Naive thymus-derived CD8-positive, alpha-beta T cell (primary cell): ENCODE results near the gene TPPP2. TPM values are rescaled to one million over a fixed set of nuclear protein-coding genes. Genes with fewer than 3 reads are reported as not detected.
"Not testable (repeated sequence)": the region's sequence is repeated elsewhere in the genome, so short reads cannot be mapped to it uniquely, and the experiment has no call there.

ENCODE experiments used
- ATAC-seq, 2 donors: fragments of 150-1000 bp; cut with Tn5 transposase in 1 of 2; sonication (Bioruptor Pico), chemical (Tn5 transposase) in 1 of 2; 1 replicate in 1 of 2; 2 replicates in 1 of 2; pipeline ENCODE4 v1.10.0; 2021; ENCODE audit warnings: mild to moderate bottlenecking in 2 of 2, moderate library complexity in 2 of 2
- POLR2A ChIA-PET: fragments of 350-600 bp; sonication (Branson Sonifier 250); formaldehyde crosslinking; loops from one replicate; lab custom pipeline; 2021; ENCODE audit warnings: antibody characterized with exemption; lab: Charles Lee
- DNase-seq, 10 donors: peaks; one replicate each; pipeline versions ENCODE4 v3.0.0 to v3.0.0-alpha.2; 2020 to 2022
- H3K27ac Mint-ChIP-seq, 10 donors: one replicate each; pipeline ENCODE4 v1.8.0; 2020 to 2022; ENCODE audit warnings: mild to moderate bottlenecking in 10 of 10, mixed read lengths in 10 of 10, moderate library complexity in 4 of 10, inconsistent platforms in 1 of 10
- H3K27me3 Mint-ChIP-seq, 5 donors: one replicate each; pipeline ENCODE4 v1.8.0; 2021 to 2022; ENCODE audit warnings: mixed read lengths in 5 of 5
- H3K36me3 Mint-ChIP-seq, 3 donors: one replicate each; pipeline ENCODE4 v1.8.0; 2020 to 2022; ENCODE audit warnings: mixed read lengths in 3 of 3, mild to moderate bottlenecking in 2 of 3, inconsistent platforms in 1 of 3
- H3K4me1 Mint-ChIP-seq, 4 donors: one replicate each; pipeline ENCODE4 v1.8.0; 2021 to 2022; ENCODE audit warnings: mixed read lengths in 4 of 4
- H3K4me3 Mint-ChIP-seq, 10 donors: one replicate each; pipeline ENCODE4 v1.8.0; 2020 to 2022; ENCODE audit warnings: mild to moderate bottlenecking in 10 of 10, mixed read lengths in 10 of 10, moderate library complexity in 6 of 10, inconsistent platforms in 1 of 10
- H3K9me3 Mint-ChIP-seq, 9 donors: one replicate each; pipeline ENCODE4 v1.8.0; 2020 to 2022; ENCODE audit warnings: mixed read lengths in 9 of 9, mild to moderate bottlenecking in 3 of 9, inconsistent platforms in 1 of 9, moderate library complexity in 1 of 9
- polyA plus RNA-seq, 3 donors: library from polyadenylated mRNA; unstranded; fragments of 300-500 nt; fragmentation: Illumina TruSeq; gene quantifications; one replicate each; pipeline ENCODE4 v1.2.3, GENCODE V29; 2021
- total RNA-seq, 8 experiments: library from RNA in 2 of 8; stranded (reverse) in 2 of 8; gene quantifications; one replicate each; pipeline ENCODE4 v1.2.3 and lab custom pipeline; 2021 to 2026

The TPPP2 gene
- total RNA-seq (not detected), polyA plus RNA-seq (not detected), total RNA-seq (lab: John Stamatoyannopoulos, UW) (0 reads per million in 6 experiments)

DNA sequence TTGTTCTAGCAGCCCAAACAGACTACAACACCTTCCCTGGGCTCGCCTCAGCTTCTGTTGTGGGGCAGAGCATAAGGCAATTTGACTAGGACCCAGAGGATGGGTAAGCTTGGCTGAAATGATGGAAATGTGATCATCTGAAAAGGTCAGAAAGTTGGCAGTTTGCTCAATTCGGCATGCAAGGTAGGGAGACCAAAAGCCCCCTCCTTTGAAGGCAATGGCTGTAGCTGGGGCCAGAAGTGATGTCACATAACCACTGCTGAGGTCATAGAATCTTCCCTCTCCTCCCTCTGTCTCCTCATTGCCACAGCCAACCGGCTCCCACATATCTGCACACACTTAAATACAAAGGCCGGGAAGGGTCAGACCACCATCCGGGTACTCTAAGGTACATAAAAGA is at the start of gene TPPP2:
Gene TPPP2, plus strand, starts transcription at position 301 of the 400 bp plus-strand sequence. CDS start 365 bp downstream, outside the sequence.
- DNase-seq (no peak), ATAC-seq (no peak)
- no peak within 1 kb of the TSS for H3K4me3 Mint-ChIP-seq
- H3K27ac Mint-ChIP-seq: no peak within 1 kb of the TSS
- no peaks in the 10 kb centered on the region for H3K9me3 Mint-ChIP-seq
- H3K36me3 Mint-ChIP-seq: no peaks in the 10 kb centered on the region
- H3K4me1 Mint-ChIP-seq: peaks cover 0 to 2% (median under 1%) of the 10 kb centered on the region in 4 donors
- H3K27me3 Mint-ChIP-seq: peaks cover 0 to 8% (median 0%) of the 10 kb centered on the region in 5 donors
- POLR2A ChIA-PET: no interaction called here

- H3K27ac Mint-ChIP-seq: no peak overlapping the region
- peaks cover 6 to 35% (median 11%) of the 10 kb centered on the region in 5 donors for H3K27me3 Mint-ChIP-seq
- POLR2A ChIA-PET: interaction anchor here (0.6 kb wide), 1 partner anchor 399 kb away, joined by 6 read pairs; no protein-coding TSS in a partner anchor
- H3K36me3 Mint-ChIP-seq: no peaks in the 10 kb centered on the region
- H3K4me3 Mint-ChIP-seq: no peak overlapping the region
- no peak for ATAC-seq
- no peak for DNase-seq
- peaks cover 0 to 2% (median 0%) of the 10 kb centered on the region in 4 donors for H3K4me1 Mint-ChIP-seq
- H3K9me3 Mint-ChIP-seq: no peaks in the 10 kb centered on the region
Observed at GRCh38 chr14:20980906-20981305, 49.1 kb upstream of the TPPP2 start.

DNA sequence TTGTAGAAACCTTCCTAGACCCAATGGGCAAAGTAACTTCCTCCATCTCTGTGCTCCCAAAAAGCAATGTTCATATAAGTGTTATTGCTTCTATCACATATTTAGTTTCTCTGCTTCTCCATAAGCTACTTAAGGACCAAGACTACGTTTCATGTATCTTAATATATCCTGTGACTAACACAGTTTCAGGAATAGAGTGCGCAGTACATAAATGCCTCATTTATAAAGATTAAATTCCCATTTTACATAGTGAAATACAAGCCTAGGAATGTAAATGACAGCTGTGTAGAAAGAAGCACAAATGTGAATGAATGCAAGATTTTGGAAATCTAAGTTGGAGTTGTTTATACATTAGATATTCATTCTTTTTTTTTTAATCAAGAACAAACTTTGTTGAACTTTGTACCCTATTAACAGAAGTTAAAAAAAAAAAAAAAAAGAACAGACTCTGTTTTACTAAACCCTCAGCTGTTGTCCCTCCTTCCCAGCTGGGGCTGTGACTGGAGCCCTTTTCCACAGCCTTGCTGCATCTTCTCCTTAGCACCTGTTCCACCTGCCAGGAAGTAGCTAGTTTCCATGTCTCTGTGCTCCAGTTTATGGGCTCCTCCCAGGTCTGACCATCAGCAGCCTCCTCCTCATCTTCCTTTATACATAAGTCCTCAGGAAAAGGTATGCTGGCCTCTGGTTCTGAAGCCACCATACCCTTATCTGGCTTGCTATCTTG is 47.2 kb upstream of the TPPP2 start:
- Mint-ChIP-seq H3K36me3 (no peaks in the 10 kb centered on the region), H3K4me3 (no peak overlapping the region), H3K27me3 (peaks cover 6 to 35% (median 11%) of the 10 kb centered on the region in 5 donors), H3K9me3 (no peaks in the 10 kb centered on the region), H3K4me1 (peaks cover 0 to 5% (median 0%) of the 10 kb centered on the region in 4 donors), H3K27ac (no peak overlapping the region)
- DNase-seq: no peak
- ATAC-seq: no peak
- POLR2A ChIA-PET: no interaction called here

- POLR2A ChIA-PET, H3K9me3 Mint-ChIP-seq, H3K4me3 Mint-ChIP-seq, H3K36me3 Mint-ChIP-seq, DNase-seq, ATAC-seq: not testable (repeated sequence)
- peaks cover 4 to 27% (median 16%) of the 10 kb centered on the region in 4 donors for H3K4me1 Mint-ChIP-seq
- peaks cover 3 to 12% (median 4%) of the 10 kb centered on the region in 5 donors for H3K27me3 Mint-ChIP-seq
- H3K27ac Mint-ChIP-seq: peak overlapping the region in 3 of 10 donors; percentile 21 to 47 (median 37)
Observed at GRCh38 chr14:20985650-20986049, 44.4 kb upstream of the TPPP2 start.

DNA sequence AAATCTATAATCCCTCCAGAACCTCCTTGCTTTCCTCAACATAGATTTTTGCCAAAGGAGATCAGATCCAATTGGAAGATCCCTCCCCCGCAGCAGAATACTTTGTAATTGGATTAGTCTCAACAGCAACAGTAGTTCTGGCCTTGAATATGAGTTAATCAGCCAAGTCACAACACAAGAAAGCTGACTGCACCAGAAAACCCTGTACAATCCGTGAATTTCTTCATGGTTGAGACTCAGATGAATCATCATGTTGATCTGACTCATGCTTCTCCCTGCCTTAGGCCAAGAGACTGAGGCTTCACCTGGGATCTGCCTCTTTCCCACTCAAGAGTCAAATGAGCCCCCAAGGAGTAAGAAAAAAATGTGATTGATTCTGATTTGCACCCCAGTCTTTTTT is 43.2 kb upstream of the TPPP2 start:
- POLR2A ChIA-PET: no interaction called here
- Mint-ChIP-seq H3K36me3 (peaks cover 0 to 2% (median under 1%) of the 10 kb centered on the region in 3 donors), H3K27me3 (peaks cover 3 to 9% (median 4%) of the 10 kb centered on the region in 5 donors), H3K4me3 (no peak overlapping the region), H3K27ac (no peak overlapping the region), H3K4me1 (peaks cover 5 to 37% (median 22%) of the 10 kb centered on the region in 4 donors), H3K9me3 (no peaks in the 10 kb centered on the region)
- ATAC-seq (no peak), DNase-seq (no peak)

DNA sequence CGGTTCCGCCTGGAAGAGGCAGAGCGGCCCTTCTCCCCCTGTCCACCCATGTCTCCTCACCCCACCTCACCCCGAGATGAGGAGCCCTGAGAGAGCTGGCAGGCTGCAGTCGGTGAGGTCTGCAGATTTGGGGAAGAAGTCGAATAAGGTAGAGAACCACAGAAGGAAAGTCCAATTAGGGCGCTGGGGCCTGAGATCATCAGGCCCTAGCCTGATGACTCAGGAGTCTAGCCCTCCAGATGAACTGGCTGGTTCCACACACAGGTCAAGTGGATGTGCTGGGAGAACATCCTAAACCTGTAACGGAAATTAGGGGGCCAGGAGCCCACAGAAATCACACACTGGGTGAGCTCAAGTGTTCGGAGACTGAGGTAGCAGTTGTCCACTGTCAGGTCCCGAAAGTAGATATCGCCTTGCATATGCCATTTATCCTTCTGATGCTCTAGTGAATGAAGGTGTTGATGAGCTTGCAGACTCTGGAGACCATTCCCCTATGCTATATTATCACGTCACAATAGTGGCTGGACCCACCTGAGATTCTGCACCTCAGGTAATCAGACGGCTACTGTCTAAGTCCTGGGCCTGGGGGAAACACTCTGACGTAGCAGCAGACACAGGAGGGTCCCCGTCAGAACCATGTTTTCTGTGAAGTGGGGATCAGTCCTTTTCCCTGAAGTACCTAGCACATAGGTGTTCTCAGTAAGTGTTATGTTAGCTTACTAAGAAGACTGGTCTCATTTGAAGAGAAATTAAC is 41.1 kb upstream of the TPPP2 start:
- Mint-ChIP-seq H3K9me3 (no peaks in the 10 kb centered on the region), H3K4me1 (peaks cover 12 to 42% (median 28%) of the 10 kb centered on the region in 4 donors), H3K27ac (peak overlapping the region in 8 of 10 donors; percentile 25 to 97 (median 69)), H3K27me3 (no peaks in the 10 kb centered on the region), H3K4me3 (peak overlapping the region in 9 of 10 donors; percentile 30 to 93 (median 49)), H3K36me3 (peaks cover 0 to 23% (median 7%) of the 10 kb centered on the region in 3 donors)
- ATAC-seq: no peak
- peak in 1 of 10 donors; percentile 7 for DNase-seq
- POLR2A ChIA-PET: interaction anchor here (1.7 kb wide), 1 partner anchor 18 kb away, joined by 5 read pairs; no protein-coding TSS in a partner anchor

GRCh38 chr14:20989471-20989786 is 40.6 kb upstream of the TPPP2 start:
- POLR2A ChIA-PET: interaction anchor here (1.7 kb wide), 1 partner anchor 18 kb away, joined by 5 read pairs; no protein-coding TSS in a partner anchor
- H3K27me3 Mint-ChIP-seq: no peaks in the 10 kb centered on the region
- no peaks in the 10 kb centered on the region for H3K9me3 Mint-ChIP-seq
- peak overlapping the region; percentile 89 to 99 (median 95) for H3K4me3 Mint-ChIP-seq
- H3K4me1 Mint-ChIP-seq: peaks cover 12 to 42% (median 29%) of the 10 kb centered on the region in 4 donors
- peaks cover 0 to 28% (median 9%) of the 10 kb centered on the region in 3 donors for H3K36me3 Mint-ChIP-seq
- H3K27ac Mint-ChIP-seq: peak overlapping the region; percentile 92 to 98 (median 94)
- ATAC-seq (no peak), DNase-seq (no peak)

GRCh38 chr14:20989787-20990600 is 40.0 kb upstream of the TPPP2 start, which contains the start of gene METTL17:
Gene METTL17 (plus strand): TSS chr14:20989980. CDS start chr14:20990003, 23 bp downstream.
- Mint-ChIP-seq H3K9me3 (no peaks in the 10 kb centered on the region), H3K36me3 (peaks cover 0 to 34% (median 14%) of the 10 kb centered on the region in 3 donors), H3K4me3 (peak within 1 kb of the TSS; percentile 89 to 99 (median 95)), H3K27me3 (no peaks in the 10 kb centered on the region), H3K4me1 (peaks cover 15 to 42% (median 30%) of the 10 kb centered on the region in 4 donors), H3K27ac (peak within 1 kb of the TSS; percentile 92 to 98 (median 94))
- peak; percentile 94 for ATAC-seq
- POLR2A ChIA-PET: interaction anchor here (1.7 kb wide), 1 partner anchor 19 kb away, joined by 5 read pairs; no protein-coding TSS in a partner anchor
- peak; percentile 66 to 91 (median 81) for DNase-seq

DNA sequence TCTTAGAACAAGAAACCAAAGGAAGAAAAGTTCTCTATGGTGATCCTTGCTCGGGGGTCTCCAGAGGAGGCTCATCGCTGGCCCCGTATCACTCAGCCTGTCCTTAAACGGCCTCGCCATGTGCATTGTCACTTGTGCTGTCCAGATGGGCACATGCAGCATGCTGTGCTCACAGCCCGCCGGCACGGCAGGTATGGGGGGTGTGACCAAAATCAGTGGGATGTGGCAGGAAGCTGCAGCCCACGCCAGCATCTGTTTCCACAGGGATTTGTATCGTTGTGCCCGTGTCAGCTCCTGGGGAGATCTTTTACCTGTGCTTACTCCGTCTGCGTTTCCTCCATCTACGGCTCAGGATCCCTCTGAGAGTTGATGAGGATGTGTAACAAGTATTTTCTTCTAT is 33.5 kb upstream of the TPPP2 start:
- H3K36me3 Mint-ChIP-seq: peaks cover 0 to 67% (median 21%) of the 10 kb centered on the region in 3 donors
- H3K4me1 Mint-ChIP-seq: peaks cover 17 to 38% (median 26%) of the 10 kb centered on the region in 4 donors
- H3K27ac Mint-ChIP-seq: no peak overlapping the region
- ATAC-seq: no peak
- no peak overlapping the region for H3K4me3 Mint-ChIP-seq
- POLR2A ChIA-PET: no interaction called here
- DNase-seq: no peak
- no peaks in the 10 kb centered on the region for H3K27me3 Mint-ChIP-seq
- H3K9me3 Mint-ChIP-seq: no peaks in the 10 kb centered on the region

DNA sequence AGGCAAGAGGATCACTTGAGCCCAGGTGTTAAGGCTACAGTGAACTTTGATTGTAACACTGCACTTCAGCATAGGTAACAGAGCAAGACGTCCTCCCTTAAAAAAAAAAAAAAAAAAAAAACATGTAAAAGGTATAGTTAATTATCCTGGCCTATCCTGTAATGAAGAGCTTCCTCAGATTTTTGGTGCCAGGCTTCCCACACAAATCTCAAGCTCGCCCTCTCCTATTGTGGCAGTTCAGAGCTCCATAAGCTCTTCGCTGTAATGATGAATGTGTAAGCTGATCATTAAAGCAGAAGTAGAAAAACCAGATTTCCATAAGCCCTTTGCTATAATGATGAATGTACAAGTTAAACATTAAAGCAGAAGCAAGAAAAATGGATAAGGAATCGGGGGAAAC is 32.9 kb upstream of the TPPP2 start:
- no peak for ATAC-seq
- H3K27me3 Mint-ChIP-seq: no peaks in the 10 kb centered on the region
- no peaks in the 10 kb centered on the region for H3K9me3 Mint-ChIP-seq
- POLR2A ChIA-PET: interaction anchor here (0.6 kb wide), 1 partner anchor 39 kb away, joined by 3 read pairs; no protein-coding TSS in a partner anchor
- no peak for DNase-seq
- H3K4me1 Mint-ChIP-seq: peaks cover 12 to 33% (median 22%) of the 10 kb centered on the region in 4 donors
- H3K4me3 Mint-ChIP-seq: no peak overlapping the region
- peak overlapping the region in 4 of 10 donors; percentile 5 to 63 (median 39) for H3K27ac Mint-ChIP-seq
- H3K36me3 Mint-ChIP-seq: peaks cover 0 to 62% (median 18%) of the 10 kb centered on the region in 3 donors

GRCh38 chr14:20997564-20997963 is 32.5 kb upstream of the TPPP2 start:
- ATAC-seq (no peak), DNase-seq (no peak)
- peak overlapping the region in 1 of 10 donors; percentile 15 for H3K4me3 Mint-ChIP-seq
- H3K9me3 Mint-ChIP-seq: no peaks in the 10 kb centered on the region
- H3K4me1 Mint-ChIP-seq: peaks cover 10 to 33% (median 21%) of the 10 kb centered on the region in 4 donors
- POLR2A ChIA-PET: interaction anchor here (0.6 kb wide), 1 partner anchor 38 kb away, joined by 3 read pairs; no protein-coding TSS in a partner anchor
- peaks cover 0 to 58% (median 18%) of the 10 kb centered on the region in 3 donors for H3K36me3 Mint-ChIP-seq
- no peaks in the 10 kb centered on the region for H3K27me3 Mint-ChIP-seq
- H3K27ac Mint-ChIP-seq: peak overlapping the region in 4 of 10 donors; percentile 2 to 77 (median 14)
